BJ (cell line): ENCODE results near the gene MOK. TPM values are rescaled to one million over a fixed set of nuclear protein-coding genes. Genes with fewer than 3 reads are reported as not detected.

Experiments used
- CTCF ChIA-PET: fragments of 350-600 bp; formaldehyde crosslinking; extraction: SDS; loops from one replicate; lab custom pipeline; 2021; ENCODE audit warnings: antibody characterized with exemption, inconsistent platforms; lab: Yijun Ruan, JAX
- POLR2A ChIA-PET: fragments of 300-600 bp; sonication (Branson Sonifier 250); formaldehyde crosslinking; extraction: SDS; loops from one replicate; lab custom pipeline; 2021; ENCODE audit warnings: antibody characterized with exemption; lab: Charles Lee
- DNase-seq: peaks from one replicate; pipeline ENCODE4 v3.0.0-alpha.2; 2011; ENCODE audit warnings: low read depth
- H3K27me3 ChIP-seq: 2 replicates; pipeline ENCODE4 v1.6.0; 2011; ENCODE audit warnings: low read length; ENCODE audit not compliant: control insufficient read depth, insufficient read depth
- H3K36me3 ChIP-seq: 2 replicates; pipeline ENCODE4 v1.5.1; 2011; ENCODE audit warnings: low read length; ENCODE audit not compliant: control insufficient read depth, insufficient read depth
- H3K4me3 ChIP-seq: 2 replicates; pipeline ENCODE4 v1.5.1; 2011; ENCODE audit warnings: low read depth, mild to moderate bottlenecking, control low read depth, low read length
- CTCF ChIP-seq: IDR thresholded peaks from 2 replicates; pipeline ENCODE4 v1.5.1; 2011; ENCODE audit warnings: low read depth, mild to moderate bottlenecking, control low read depth, inconsistent platforms, low read length, moderate library complexity; ENCODE audit not compliant: insufficient read depth
- polyA plus RNA-seq: library from polyadenylated mRNA; depleted of rRNA; stranded (reverse); fragments of >200 nt; gene quantifications from 2 replicates; pipeline ENCODE4 v1.2.3, GENCODE V29; 2011; rRNA removed

MOK gene
- polyA plus RNA-seq, 1 experiment, result 26.0 TPM

DNA sequence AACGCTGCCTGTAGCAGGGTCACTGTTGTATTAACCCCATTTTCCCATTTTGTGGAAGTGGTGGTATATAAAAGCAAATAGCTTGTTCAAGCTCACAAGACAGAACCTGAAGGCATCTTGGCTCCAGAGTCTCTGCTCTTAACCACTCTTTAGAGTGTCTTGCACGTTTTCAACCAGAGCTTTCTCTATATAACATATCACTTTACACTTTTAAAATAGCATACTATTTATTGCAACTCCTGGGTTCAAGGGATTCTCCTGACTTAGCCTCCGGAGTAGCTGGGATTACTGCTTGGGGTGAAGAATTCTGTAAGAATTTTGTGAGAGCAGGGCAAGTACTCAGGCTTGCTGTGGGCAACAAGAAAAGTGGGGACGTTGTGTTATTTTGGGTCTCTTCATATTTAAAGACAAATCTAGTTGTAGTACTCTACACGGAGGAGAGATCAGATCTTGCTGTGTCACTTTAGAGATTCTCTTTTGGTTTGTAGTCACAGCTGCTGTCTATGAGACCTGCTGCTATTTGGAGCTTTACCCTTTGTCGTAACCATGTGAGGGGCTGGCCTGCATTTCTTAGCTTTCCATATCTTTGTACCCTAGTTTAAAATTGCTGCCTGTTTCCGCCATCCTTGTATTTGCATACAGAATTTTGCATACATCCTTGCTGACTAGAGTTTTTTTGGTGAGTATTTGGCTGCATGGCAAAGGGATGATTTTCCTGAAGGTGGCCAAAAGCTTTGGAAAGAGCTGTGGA, 124.5 kb downstream of the MOK start:
- ChIA-PET CTCF (interaction anchor here (2.0 kb wide), 1 partner anchor 9 kb away, joined by 8 read pairs; no protein-coding TSS in a partner anchor), POLR2A (no interaction called here)
- Histone ChIP-seq H3K4me3 (no peak overlapping the region), H3K36me3 (no peaks in the 10 kb centered on the region), H3K27me3 (no peaks in the 10 kb centered on the region)
- no peak for TF ChIP-seq CTCF
- no peak for DNase-seq

Other genes with a start within 250 kb of the MOK start
- gene HSP90AA1, start 218.1 kb downstream of the MOK start, polyA plus RNA-seq, result 222 and 440 TPM in 2 replicates
- gene WDR20, start 165.3 kb downstream of the MOK start, polyA plus RNA-seq, result 18.3 TPM in 2 replicates
- gene ZNF839, start 14.6 kb upstream of the MOK start, polyA plus RNA-seq, result 8.3 and 9.0 TPM in 2 replicates
- 46.0 and 49.1 TPM in 2 replicates for gene CINP, start 57.7 kb upstream of the MOK start, polyA plus RNA-seq
- gene TECPR2, start 57.8 kb upstream of the MOK start, polyA plus RNA-seq, result 10.1 and 11.7 TPM in 2 replicates
- gene ANKRD9, start 204.6 kb upstream of the MOK start, polyA plus RNA-seq, result 5.5 and 9.1 TPM in 2 replicates